Measurements from ENCODE around the gene FAM20C. TPM values are rescaled to one million over a fixed set of nuclear protein-coding genes. Genes with fewer than 3 reads are reported as not detected.

The FAM20C gene
- total and polyA plus RNA-seq, 4 donors, result 11.3 to 104 (median 57.5) TPM

- Histone ChIP-seq H3K9me3 (ENCODE audit: control insufficient read depth, low read length) (no peaks in the 10 kb centered on the region), H3K27me3 (ENCODE audit: control insufficient read depth in 1 of 2, insufficient read depth in 2 of 2, low read length in 1 of 2) (no peaks in the 10 kb centered on the region), H3K4me3 (ENCODE audit: low read length in 2 of 2) (no peak overlapping the region), H3K27ac (ENCODE audit: low read depth in 1 of 2, low read length in 2 of 2) (no peak overlapping the region), H3K36me3 (ENCODE audit: control insufficient read depth in 1 of 2, insufficient read depth in 2 of 2, low read length in 1 of 2) (no peaks in the 10 kb centered on the region), H3K4me1 (ENCODE audit: control insufficient read depth in 1 of 2, insufficient read depth in 2 of 2, low read length in 2 of 2) (no peaks in the 10 kb centered on the region)
- DNase-seq (peak in 1 of 2 donors; percentile 68), ATAC-seq (ENCODE audit: low FRiP score) (no peak)
- 94% methylated on average over 33 of the region's 33 CpGs for WGBS, 2 donors
- intact Hi-C loops (cut with DNase I), result no loop called here
Measured at GRCh38 chr7:169276-170172, 22.8 kb upstream of the FAM20C start.

GRCh38 chr7:170551-171363 lies 21.6 kb upstream of the FAM20C start:
- WGBS, 2 donors, result 95% methylated on average over 31 of the region's 31 CpGs

DNA sequence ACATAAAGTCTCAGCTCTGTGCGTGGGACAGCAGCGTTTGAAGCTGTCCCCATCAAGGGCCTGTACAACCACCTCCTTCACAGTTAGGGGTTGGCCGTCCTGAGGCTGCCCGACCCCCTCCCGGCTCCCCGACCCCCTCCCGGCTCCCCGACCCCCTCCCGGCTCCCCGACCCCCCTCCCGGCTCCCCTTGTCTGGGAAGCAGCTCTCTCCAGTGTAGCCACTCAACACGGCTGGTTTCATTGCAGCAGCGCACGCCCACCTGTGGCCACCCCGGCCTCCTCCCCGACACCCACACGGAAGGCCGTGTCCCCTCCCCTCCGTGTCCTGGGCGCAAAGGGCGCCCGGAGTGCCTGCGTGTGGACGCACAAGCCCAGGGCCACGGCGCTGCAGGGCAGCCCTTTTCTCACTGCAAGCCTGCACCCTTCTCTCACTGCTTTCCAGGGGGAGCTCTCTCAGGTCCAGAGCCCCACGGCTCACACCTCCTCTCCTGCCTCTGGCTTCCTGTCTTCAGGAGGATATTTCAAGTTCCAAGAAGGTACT lies 20.9 kb upstream of the FAM20C start:
- WGBS, 2 donors, result 81 to 85% methylated on average over 27 of the region's 27 CpGs
- ATAC-seq (ENCODE audit: low FRiP score) (no peak), DNase-seq (peak; percentile 32 to 67)
- no peak overlapping the region for H3K4me3 ChIP-seq (ENCODE audit: low read length in 2 of 2)
- H3K9me3 ChIP-seq (ENCODE audit: control insufficient read depth, low read length), result no peaks in the 10 kb centered on the region
- H3K36me3 ChIP-seq (ENCODE audit: control insufficient read depth in 1 of 2, insufficient read depth in 2 of 2, low read length in 1 of 2), result no peaks in the 10 kb centered on the region
- no peak overlapping the region for H3K27ac ChIP-seq (ENCODE audit: low read depth in 1 of 2, low read length in 2 of 2)
- no peaks in the 10 kb centered on the region for H3K4me1 ChIP-seq (ENCODE audit: control insufficient read depth in 1 of 2, insufficient read depth in 2 of 2, low read length in 2 of 2)
- no peaks in the 10 kb centered on the region for H3K27me3 ChIP-seq (ENCODE audit: control insufficient read depth in 1 of 2, insufficient read depth in 2 of 2, low read length in 1 of 2)
- intact Hi-C loops (cut with DNase I), result no loop called here

More at GRCh38 chr7:170551-171363, 21.6 kb upstream of the FAM20C start:
- Histone ChIP-seq H3K27ac (ENCODE audit: low read depth in 1 of 2, low read length in 2 of 2) (no peak overlapping the region), H3K36me3 (ENCODE audit: control insufficient read depth in 1 of 2, insufficient read depth in 2 of 2, low read length in 1 of 2) (no peaks in the 10 kb centered on the region), H3K4me1 (ENCODE audit: control insufficient read depth in 1 of 2, insufficient read depth in 2 of 2, low read length in 2 of 2) (no peaks in the 10 kb centered on the region), H3K9me3 (ENCODE audit: control insufficient read depth, low read length) (no peaks in the 10 kb centered on the region), H3K27me3 (ENCODE audit: control insufficient read depth in 1 of 2, insufficient read depth in 2 of 2, low read length in 1 of 2) (no peaks in the 10 kb centered on the region), H3K4me3 (ENCODE audit: low read length in 2 of 2) (no peak overlapping the region)
- intact Hi-C loops (cut with DNase I), result no loop called here
- DNase-seq (peak; percentile 35 to 51), ATAC-seq (ENCODE audit: low FRiP score) (no peak)

DNA sequence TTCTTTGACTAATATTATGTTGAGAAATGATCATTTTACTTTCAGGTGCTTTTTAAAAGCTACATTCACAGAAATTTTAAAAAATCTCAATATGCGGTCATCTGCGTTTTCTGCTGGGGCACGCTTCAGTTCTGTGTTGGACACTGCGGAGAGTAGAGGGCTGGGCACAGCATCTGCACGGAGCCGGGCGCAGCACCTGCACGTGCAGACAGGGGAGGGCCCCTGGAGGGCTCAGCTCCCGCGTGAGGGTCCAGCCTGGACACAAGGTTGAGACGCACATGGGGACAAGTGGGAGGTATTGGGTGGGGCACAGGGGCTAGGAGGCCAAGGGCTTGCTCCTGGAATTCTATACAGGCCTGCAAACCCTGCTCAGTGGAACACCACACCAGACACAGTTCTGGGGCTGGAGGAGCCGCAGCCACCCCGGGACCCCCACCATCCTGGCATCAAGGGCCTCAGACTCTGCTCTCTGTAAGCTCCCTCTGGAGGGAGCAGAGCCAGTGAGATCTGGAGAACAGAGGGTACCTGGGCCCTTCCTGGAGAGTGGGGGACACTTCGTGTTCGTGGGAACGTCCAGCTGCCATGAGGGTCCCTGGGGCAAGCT lies 20.4 kb upstream of the FAM20C start:
- DNase-seq (peak in 1 of 2 donors; percentile 29), ATAC-seq (ENCODE audit: low FRiP score) (no peak)
- Histone ChIP-seq H3K4me3 (ENCODE audit: low read length in 2 of 2) (no peak overlapping the region), H3K4me1 (ENCODE audit: control insufficient read depth in 1 of 2, insufficient read depth in 2 of 2, low read length in 2 of 2) (no peaks in the 10 kb centered on the region), H3K27ac (ENCODE audit: low read depth in 1 of 2, low read length in 2 of 2) (no peak overlapping the region), H3K9me3 (ENCODE audit: control insufficient read depth, low read length) (no peaks in the 10 kb centered on the region), H3K36me3 (ENCODE audit: control insufficient read depth in 1 of 2, insufficient read depth in 2 of 2, low read length in 1 of 2) (no peaks in the 10 kb centered on the region), H3K27me3 (ENCODE audit: control insufficient read depth in 1 of 2, insufficient read depth in 2 of 2, low read length in 1 of 2) (no peaks in the 10 kb centered on the region)
- intact Hi-C loops (cut with DNase I), result no loop called here
- 93 to 95% methylated on average over 16 of the region's 16 CpGs for WGBS, 2 donors

GRCh38 chr7:173209-173918 lies 19.0 kb upstream of the FAM20C start:
- no peak for ATAC-seq (ENCODE audit: low FRiP score)
- Histone ChIP-seq H3K27me3 (ENCODE audit: control insufficient read depth in 1 of 2, insufficient read depth in 2 of 2, low read length in 1 of 2) (no peaks in the 10 kb centered on the region), H3K4me3 (ENCODE audit: low read length in 2 of 2) (no peak overlapping the region), H3K4me1 (ENCODE audit: control insufficient read depth in 1 of 2, insufficient read depth in 2 of 2, low read length in 2 of 2) (no peaks in the 10 kb centered on the region), H3K36me3 (ENCODE audit: control insufficient read depth in 1 of 2, insufficient read depth in 2 of 2, low read length in 1 of 2) (no peaks in the 10 kb centered on the region), H3K9me3 (ENCODE audit: control insufficient read depth, low read length) (no peaks in the 10 kb centered on the region), H3K27ac (ENCODE audit: low read depth in 1 of 2, low read length in 2 of 2) (no peak overlapping the region)
- DNase-seq, result no peak
- intact Hi-C loops (cut with DNase I), result no loop called here
- WGBS, 2 donors, result 90 to 94% methylated on average over 29 of the region's 29 CpGs

GRCh38 chr7:174716-175115 lies 17.7 kb upstream of the FAM20C start:
- Histone ChIP-seq H3K4me3 (ENCODE audit: low read length in 2 of 2) (no peak overlapping the region), H3K9me3 (ENCODE audit: control insufficient read depth, low read length) (no peaks in the 10 kb centered on the region), H3K27me3 (ENCODE audit: control insufficient read depth in 1 of 2, insufficient read depth in 2 of 2, low read length in 1 of 2) (no peaks in the 10 kb centered on the region), H3K27ac (ENCODE audit: low read depth in 1 of 2, low read length in 2 of 2) (no peak overlapping the region), H3K4me1 (ENCODE audit: control insufficient read depth in 1 of 2, insufficient read depth in 2 of 2, low read length in 2 of 2) (no peaks in the 10 kb centered on the region), H3K36me3 (ENCODE audit: control insufficient read depth in 1 of 2, insufficient read depth in 2 of 2, low read length in 1 of 2) (no peaks in the 10 kb centered on the region)
- ATAC-seq (ENCODE audit: low FRiP score), result no peak
- intact Hi-C loops (cut with DNase I), result no loop called here
- no peak for DNase-seq
- 70 to 81% methylated on average over 2 of the region's 2 CpGs for WGBS, 2 donors

DNA sequence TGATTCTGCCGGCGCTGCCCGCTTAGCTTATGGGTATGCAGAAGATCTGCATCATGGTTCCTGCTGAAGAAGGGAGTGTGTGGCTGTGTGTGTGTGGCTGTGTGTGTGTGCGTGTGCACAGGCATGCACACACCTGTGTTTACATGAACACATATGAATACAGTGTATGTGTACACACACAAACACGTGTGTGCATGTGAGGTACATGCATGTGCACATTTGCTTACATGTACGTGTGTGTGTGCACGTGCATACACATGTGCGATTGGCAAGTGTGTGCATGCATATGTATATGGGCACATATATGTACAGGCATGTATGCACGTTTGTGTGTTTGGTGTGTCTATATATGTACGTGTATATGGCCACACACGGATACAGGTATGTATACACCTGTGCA lies 16.4 kb upstream of the FAM20C start:
- no peaks in the 10 kb centered on the region for H3K27me3 ChIP-seq (ENCODE audit: control insufficient read depth in 1 of 2, insufficient read depth in 2 of 2, low read length in 1 of 2)
- H3K4me3 ChIP-seq (ENCODE audit: low read length in 2 of 2), result no peak overlapping the region
- ATAC-seq (ENCODE audit: low FRiP score), result no peak
- intact Hi-C loops (cut with DNase I), result no loop called here
- H3K27ac ChIP-seq (ENCODE audit: low read depth in 1 of 2, low read length in 2 of 2), result no peak overlapping the region
- H3K9me3 ChIP-seq (ENCODE audit: control insufficient read depth, low read length), result no peaks in the 10 kb centered on the region
- DNase-seq, result no peak
- no peaks in the 10 kb centered on the region for H3K4me1 ChIP-seq (ENCODE audit: control insufficient read depth in 1 of 2, insufficient read depth in 2 of 2, low read length in 2 of 2)
- WGBS, 2 donors, result 93 to 98% methylated on average over 11 of the region's 11 CpGs
- no peaks in the 10 kb centered on the region for H3K36me3 ChIP-seq (ENCODE audit: control insufficient read depth in 1 of 2, insufficient read depth in 2 of 2, low read length in 1 of 2)

- Histone ChIP-seq H3K4me1 (ENCODE audit: control insufficient read depth in 1 of 2, insufficient read depth in 2 of 2, low read length in 2 of 2) (no peaks in the 10 kb centered on the region), H3K9me3 (ENCODE audit: control insufficient read depth, low read length) (no peaks in the 10 kb centered on the region), H3K36me3 (ENCODE audit: control insufficient read depth in 1 of 2, insufficient read depth in 2 of 2, low read length in 1 of 2) (no peaks in the 10 kb centered on the region), H3K27ac (ENCODE audit: low read depth in 1 of 2, low read length in 2 of 2) (no peak overlapping the region), H3K4me3 (ENCODE audit: low read length in 2 of 2) (no peak overlapping the region), H3K27me3 (ENCODE audit: control insufficient read depth in 1 of 2, insufficient read depth in 2 of 2, low read length in 1 of 2) (no peaks in the 10 kb centered on the region)
- WGBS, 2 donors, result 84 to 90% methylated on average over 9 of the region's 9 CpGs
- intact Hi-C loops (cut with DNase I), result no loop called here
- ATAC-seq (ENCODE audit: low FRiP score) (no peak), DNase-seq (no peak)
Measured at GRCh38 chr7:176381-176780, 16.0 kb upstream of the FAM20C start.

All from aorta (tissue), 5 donors.